ENCODE measurements around the gene OLIG3. TPM values are rescaled to one million over a fixed set of nuclear protein-coding genes. Genes with fewer than 3 reads are reported as not detected.

Gene OLIG3
- total RNA-seq, 1 donor, result not detected

DNA sequence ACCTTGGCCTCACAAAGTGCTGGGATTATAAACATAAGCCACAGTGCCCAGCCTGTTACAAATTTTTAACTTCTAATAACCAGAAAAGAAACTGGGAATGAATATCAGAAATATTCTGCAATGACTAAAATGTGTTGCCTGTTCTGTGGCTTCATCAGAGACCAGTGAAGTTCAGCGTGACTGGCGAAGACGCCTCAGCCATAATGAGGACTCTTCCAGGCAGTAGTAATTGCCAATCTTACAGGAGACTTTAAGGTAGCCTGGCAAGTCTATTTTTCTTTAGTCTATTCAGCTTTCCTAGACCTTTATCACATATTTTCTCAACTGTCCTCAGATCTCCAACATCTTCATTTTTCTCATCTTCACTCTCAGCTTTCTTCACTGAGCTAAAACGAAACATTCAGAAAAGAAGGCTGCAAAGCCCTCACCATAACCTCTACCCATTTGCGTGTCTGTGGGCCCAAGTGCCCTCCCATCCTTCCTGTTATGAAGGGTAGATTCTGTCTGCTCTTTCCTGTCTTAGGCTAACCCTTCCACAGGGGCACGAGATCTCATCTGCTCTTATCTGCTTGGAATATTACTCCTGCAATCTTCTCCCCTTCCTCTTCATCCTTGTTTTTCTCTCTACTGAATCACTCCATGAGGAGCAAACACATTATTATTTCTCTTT is 42.0 kb upstream of the OLIG3 start:
- Histone ChIP-seq H3K9me3 (ENCODE audit: low read depth, low read length) (no peaks in the 10 kb centered on the region), H3K36me3 (ENCODE audit: insufficient read depth, low read length) (no peaks in the 10 kb centered on the region), H2AFZ (ENCODE audit: low read length) (no peak overlapping the region), H4K20me1 (ENCODE audit: insufficient read depth, low read length) (no peaks in the 10 kb centered on the region), H3K4me1 (ENCODE audit: insufficient read depth, low read length) (no peaks in the 10 kb centered on the region), H3K27me3 (ENCODE audit: insufficient read depth, low read length) (no peaks in the 10 kb centered on the region), H3K79me2 (ENCODE audit: insufficient read depth, low read length) (no peaks in the 10 kb centered on the region), H3K27ac (ENCODE audit: low read depth, low read length) (no peak overlapping the region), H3K4me2 (ENCODE audit: insufficient read depth, low read length) (no peak overlapping the region), H3K4me3 (ENCODE audit: insufficient read depth, low read length) (no peak overlapping the region)
- TF ChIP-seq, protein P1, sequence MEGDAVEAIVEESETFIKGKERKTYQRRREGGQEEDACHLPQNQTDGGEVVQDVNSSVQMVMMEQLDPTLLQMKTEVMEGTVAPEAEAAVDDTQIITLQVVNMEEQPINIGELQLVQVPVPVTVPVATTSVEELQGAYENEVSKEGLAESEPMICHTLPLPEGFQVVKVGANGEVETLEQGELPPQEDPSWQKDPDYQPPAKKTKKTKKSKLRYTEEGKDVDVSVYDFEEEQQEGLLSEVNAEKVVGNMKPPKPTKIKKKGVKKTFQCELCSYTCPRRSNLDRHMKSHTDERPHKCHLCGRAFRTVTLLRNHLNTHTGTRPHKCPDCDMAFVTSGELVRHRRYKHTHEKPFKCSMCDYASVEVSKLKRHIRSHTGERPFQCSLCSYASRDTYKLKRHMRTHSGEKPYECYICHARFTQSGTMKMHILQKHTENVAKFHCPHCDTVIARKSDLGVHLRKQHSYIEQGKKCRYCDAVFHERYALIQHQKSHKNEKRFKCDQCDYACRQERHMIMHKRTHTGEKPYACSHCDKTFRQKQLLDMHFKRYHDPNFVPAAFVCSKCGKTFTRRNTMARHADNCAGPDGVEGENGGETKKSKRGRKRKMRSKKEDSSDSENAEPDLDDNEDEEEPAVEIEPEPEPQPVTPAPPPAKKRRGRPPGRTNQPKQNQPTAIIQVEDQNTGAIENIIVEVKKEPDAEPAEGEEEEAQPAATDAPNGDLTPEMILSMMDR (IDR thresholded peaks at IDR 0.05; ENCODE audit: extremely low read depth, low read depth, low read length), result no peak
- no peak for DNase-seq (ENCODE audit: insufficient read length, low spot score, missing footprints)

DNA sequence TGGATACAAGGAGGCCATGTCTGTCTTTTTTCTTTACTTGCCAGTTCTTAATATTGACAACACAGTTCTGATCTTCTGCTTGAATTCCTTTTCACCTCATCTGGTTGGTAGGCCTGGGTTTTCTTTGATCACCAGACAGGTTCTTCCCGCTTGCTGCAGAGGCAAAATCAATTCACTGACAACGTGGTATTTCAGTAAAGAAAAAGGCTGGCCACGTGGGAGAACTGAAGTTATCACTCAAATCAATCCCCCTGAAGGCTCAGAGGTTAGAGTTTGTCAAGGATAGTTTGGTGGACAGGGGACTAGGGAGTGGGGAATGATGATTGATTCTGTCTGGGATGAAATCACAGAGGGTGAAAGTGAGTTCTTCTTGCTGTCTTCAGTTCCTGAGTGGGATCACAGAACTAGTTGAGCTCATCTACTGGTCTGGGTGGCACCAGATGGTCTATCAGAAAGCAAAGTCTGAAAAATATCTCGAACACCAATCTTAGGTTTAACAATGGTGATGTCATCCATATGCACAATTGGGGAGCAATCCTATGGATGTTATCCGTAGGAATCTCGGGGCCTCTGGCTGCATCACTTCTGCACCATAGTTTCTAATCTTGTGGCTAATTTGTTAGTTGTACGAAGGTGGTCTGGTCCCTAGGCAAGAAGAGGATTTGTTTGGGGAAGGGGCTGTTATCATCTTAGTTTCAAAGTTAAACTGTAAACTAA is 37.3 kb upstream of the OLIG3 start:
- H3K27ac ChIP-seq (ENCODE audit: low read depth, low read length), result no peak overlapping the region
- DNase-seq (ENCODE audit: insufficient read length, low spot score, missing footprints), result no peak
- H4K20me1 ChIP-seq (ENCODE audit: insufficient read depth, low read length), result no peaks in the 10 kb centered on the region
- no peaks in the 10 kb centered on the region for H3K27me3 ChIP-seq (ENCODE audit: insufficient read depth, low read length)
- H3K9me3 ChIP-seq (ENCODE audit: low read depth, low read length), result no peaks in the 10 kb centered on the region
- H3K4me3 ChIP-seq (ENCODE audit: insufficient read depth, low read length), result no peak overlapping the region
- H3K36me3 ChIP-seq (ENCODE audit: insufficient read depth, low read length), result no peaks in the 10 kb centered on the region
- no peak overlapping the region for H2AFZ ChIP-seq (ENCODE audit: low read length)
- no peaks in the 10 kb centered on the region for H3K79me2 ChIP-seq (ENCODE audit: insufficient read depth, low read length)
- TF ChIP-seq, protein P1 (IDR thresholded peaks at IDR 0.05; ENCODE audit: extremely low read depth, low read depth, low read length), result no peak
- H3K4me2 ChIP-seq (ENCODE audit: insufficient read depth, low read length), result no peak overlapping the region
- no peaks in the 10 kb centered on the region for H3K4me1 ChIP-seq (ENCODE audit: insufficient read depth, low read length)

DNA sequence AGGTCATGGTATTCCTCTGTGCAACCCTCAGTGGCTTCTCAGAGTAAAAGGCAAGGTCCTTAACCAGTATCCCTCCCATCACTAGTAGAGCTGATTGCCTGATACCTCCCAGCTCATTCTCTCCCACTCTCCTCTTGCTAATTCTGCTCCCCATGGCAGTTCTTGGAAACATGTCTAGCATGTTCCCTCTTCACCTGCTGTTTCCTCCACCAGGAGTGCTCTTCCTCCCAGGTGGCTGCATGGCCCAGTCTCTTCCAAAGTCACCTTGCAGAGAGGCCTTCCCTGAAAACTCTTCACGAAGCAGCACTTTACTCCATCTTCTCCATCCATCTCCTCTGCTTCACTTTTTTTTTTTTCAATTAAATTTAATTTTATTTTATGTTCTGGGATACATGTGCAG is 36.2 kb upstream of the OLIG3 start:
- H3K4me1 ChIP-seq (ENCODE audit: insufficient read depth, low read length), result no peaks in the 10 kb centered on the region

DNA sequence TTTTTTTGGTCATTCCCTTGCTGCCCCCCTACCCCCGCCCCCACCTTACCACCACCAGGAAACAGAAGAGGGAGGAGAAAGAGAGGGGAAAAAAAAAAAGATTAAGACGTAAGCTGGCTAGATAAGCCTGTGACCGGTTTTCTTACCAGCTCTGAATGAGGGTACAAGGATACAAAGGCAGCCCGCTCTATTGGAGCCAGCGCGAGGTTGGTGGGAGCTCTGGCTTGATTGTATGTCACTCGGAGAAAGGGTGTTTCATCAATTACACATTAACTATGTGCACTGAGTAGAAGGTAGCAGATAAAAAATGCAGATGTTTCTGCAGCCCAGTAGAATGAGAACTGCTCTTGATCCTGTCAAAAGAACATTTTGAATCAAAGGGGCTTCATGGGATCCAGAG is 28.6 kb upstream of the OLIG3 start:
- Histone ChIP-seq H3K4me1 (ENCODE audit: insufficient read depth, low read length) (no peaks in the 10 kb centered on the region), H3K27ac (ENCODE audit: low read depth, low read length) (no peak overlapping the region), H3K4me2 (ENCODE audit: insufficient read depth, low read length) (no peak overlapping the region), H3K4me3 (ENCODE audit: insufficient read depth, low read length) (no peak overlapping the region), H3K79me2 (ENCODE audit: insufficient read depth, low read length) (no peaks in the 10 kb centered on the region), H3K27me3 (ENCODE audit: insufficient read depth, low read length) (peaks cover 12% of the 10 kb centered on the region), H3K36me3 (ENCODE audit: insufficient read depth, low read length) (no peaks in the 10 kb centered on the region), H3K9me3 (ENCODE audit: low read depth, low read length) (no peaks in the 10 kb centered on the region), H4K20me1 (ENCODE audit: insufficient read depth, low read length) (no peaks in the 10 kb centered on the region), H2AFZ (ENCODE audit: low read length) (no peak overlapping the region)
- no peak for DNase-seq (ENCODE audit: insufficient read length, low spot score, missing footprints)
- TF ChIP-seq, protein P1 (IDR thresholded peaks at IDR 0.05; ENCODE audit: extremely low read depth, low read depth, low read length), result no peak

More for the DNA sequence above, 36.2 kb upstream of the OLIG3 start:
- Histone ChIP-seq H3K9me3 (ENCODE audit: low read depth, low read length) (no peaks in the 10 kb centered on the region), H3K36me3 (ENCODE audit: insufficient read depth, low read length) (no peaks in the 10 kb centered on the region), H3K4me2 (ENCODE audit: insufficient read depth, low read length) (no peak overlapping the region), H4K20me1 (ENCODE audit: insufficient read depth, low read length) (no peaks in the 10 kb centered on the region), H3K27ac (ENCODE audit: low read depth, low read length) (no peak overlapping the region), H3K4me3 (ENCODE audit: insufficient read depth, low read length) (no peak overlapping the region), H3K79me2 (ENCODE audit: insufficient read depth, low read length) (no peaks in the 10 kb centered on the region), H2AFZ (ENCODE audit: low read length) (no peak overlapping the region), H3K27me3 (ENCODE audit: insufficient read depth, low read length) (no peaks in the 10 kb centered on the region)
- DNase-seq (ENCODE audit: insufficient read length, low spot score, missing footprints), result no peak
- TF ChIP-seq, protein P1 (IDR thresholded peaks at IDR 0.05; ENCODE audit: extremely low read depth, low read depth, low read length), result no peak

Data from osteoblast (primary cell).